CD14-positive monocyte (primary cell): ENCODE data around the gene DCDC2. TPM values are rescaled to one million over a fixed set of nuclear protein-coding genes. Genes with fewer than 3 reads are reported as not detected.
"Not testable (repeated sequence)": the region's sequence is repeated elsewhere in the genome, so short reads cannot be mapped to it uniquely, and the experiment has no call there.

Experiments
- DNase-seq, 3 donors: peaks; one replicate each; pipeline ENCODE4 v3.0.0-alpha.2; 2011 to 2022
- H2AFZ ChIP-seq: 2 replicates; pipeline ENCODE4 v1.6.0; 2012; ENCODE audit warnings: mild to moderate bottlenecking, low read depth, low read length, inconsistent platforms; ENCODE audit not compliant: insufficient read depth, poor library complexity, severe bottlenecking
- H3K27ac ChIP-seq, 2 donors: 1 replicate in 1 of 2; 2 replicates in 1 of 2; pipeline ENCODE4 v1.5.1; 2012 to 2013; ENCODE audit warnings: low read length in 2 of 2, control low read depth in 1 of 2, inconsistent platforms in 1 of 2, low read depth in 1 of 2, mild to moderate bottlenecking in 1 of 2
- H3K27me3 ChIP-seq, 2 donors: one replicate each; pipeline versions ENCODE4 v1.6.0 to v1.6.1; 2011 to 2013; ENCODE audit warnings: low read length in 2 of 2; ENCODE audit not compliant: control insufficient read depth in 2 of 2, insufficient read depth in 2 of 2
- H3K36me3 ChIP-seq, 2 donors: replicated peaks in 1 of 2; 1 replicate in 1 of 2; 2 replicates in 1 of 2; pipeline versions ENCODE4 v1.5.1 to v1.6.1; 2012 to 2013; ENCODE audit warnings: low read length in 2 of 2, control low read depth in 1 of 2, inconsistent platforms in 1 of 2, mild to moderate bottlenecking in 1 of 2; ENCODE audit not compliant: insufficient read depth in 2 of 2, control insufficient read depth in 1 of 2
- H3K4me1 ChIP-seq, 2 donors: 1 replicate in 1 of 2; 2 replicates in 1 of 2; pipeline versions ENCODE4 v1.5.1 to v1.6.1; 2012 to 2013; ENCODE audit warnings: low read length in 2 of 2, control low read depth in 1 of 2, inconsistent platforms in 1 of 2, mild to moderate bottlenecking in 1 of 2, moderate library complexity in 1 of 2; ENCODE audit not compliant: insufficient read depth in 2 of 2, control insufficient read depth in 1 of 2
- H3K4me2 ChIP-seq: replicated peaks from 2 replicates; pipeline ENCODE3; 2012; ENCODE audit warnings: low read length, moderate library complexity, mild to moderate bottlenecking; ENCODE audit not compliant: poor library complexity, severe bottlenecking; ENCODE audit errors: extremely low read depth
- H3K4me3 ChIP-seq, 3 experiments: fragments of 200-600 bp in 1 of 3; sonication (generic) in 1 of 3; replicated peaks in 1 of 3; 1 replicate in 2 of 3; 2 replicates in 1 of 3; pipeline ENCODE4 v1.5.1; 2011 to 2013; ENCODE audit warnings: low read length in 3 of 3, mild to moderate bottlenecking in 3 of 3, control low read depth in 2 of 3, low read depth in 2 of 3, inconsistent platforms in 1 of 3, moderate library complexity in 1 of 3
- H3K79me2 ChIP-seq: 2 replicates; pipeline ENCODE4 v1.6.0; 2012; ENCODE audit warnings: mild to moderate bottlenecking, control low read depth, inconsistent platforms, low read length, moderate library complexity; ENCODE audit not compliant: insufficient read depth
- H3K9ac ChIP-seq: 2 replicates; pipeline ENCODE4 v1.6.0; 2017; ENCODE audit warnings: low read length, mild to moderate bottlenecking; ENCODE audit not compliant: insufficient read depth, poor library complexity, severe bottlenecking
- H3K9me3 ChIP-seq, 2 donors: replicated peaks in 1 of 2; 1 replicate in 1 of 2; 2 replicates in 1 of 2; pipeline versions ENCODE4 v1.5.1 to v1.6.1; 2012 to 2013; ENCODE audit warnings: low read length in 2 of 2, control low read depth in 1 of 2; ENCODE audit not compliant: control insufficient read depth in 1 of 2, insufficient read depth in 1 of 2
- H4K20me1 ChIP-seq: 2 replicates; pipeline ENCODE4 v1.6.0; 2012; ENCODE audit warnings: mild to moderate bottlenecking, low read length, control low read depth, moderate library complexity; ENCODE audit not compliant: insufficient read depth
- H3K27ac Mint-ChIP-seq, 7 donors: one replicate each; pipeline ENCODE4 v1.8.0; 2020; ENCODE audit warnings: mild to moderate bottlenecking in 7 of 7, mixed read lengths in 7 of 7, moderate library complexity in 6 of 7, inconsistent platforms in 2 of 7
- H3K27me3 Mint-ChIP-seq, 3 donors: one replicate each; pipeline ENCODE4 v1.8.0; 2021 to 2022; ENCODE audit warnings: low read depth in 3 of 3, mild to moderate bottlenecking in 3 of 3, mixed read lengths in 3 of 3, moderate library complexity in 3 of 3, inconsistent platforms in 1 of 3
- H3K36me3 Mint-ChIP-seq, 2 donors: one replicate each; pipeline ENCODE4 v1.8.0; 2020; ENCODE audit warnings: mixed read lengths in 2 of 2, inconsistent platforms in 1 of 2, mild to moderate bottlenecking in 1 of 2
- H3K4me1 Mint-ChIP-seq: one replicate; pipeline ENCODE4 v1.8.0; 2020; ENCODE audit warnings: mild to moderate bottlenecking, mixed read lengths
- H3K4me3 Mint-ChIP-seq, 2 donors: one replicate each; pipeline ENCODE4 v1.8.0; 2020; ENCODE audit warnings: mild to moderate bottlenecking in 2 of 2, mixed read lengths in 2 of 2, moderate library complexity in 1 of 2
- H3K9me3 Mint-ChIP-seq, 7 donors: one replicate each; pipeline ENCODE4 v1.8.0; 2020 to 2022; ENCODE audit warnings: mixed read lengths in 7 of 7, mild to moderate bottlenecking in 6 of 7, moderate library complexity in 6 of 7, inconsistent platforms in 2 of 7
- WGBS: methylation state at CpG from one replicate; pipeline ENCODE4 v1.1.5; 2013; ENCODE audit warnings: missing lambda C conversion rate; ENCODE audit not compliant: insufficient coverage; 5-methylcytosine and 5-hydroxymethylcytosine counted together
- intact Hi-C, 2 donors: fragments of 100-400 bp; cut with micrococcal nuclease; formaldehyde crosslinking; loops; one replicate each; pipeline versions ENCODE4 v1.15.0 to v1.15.1; 2023
- polyA plus RNA-seq, 3 donors: library from polyadenylated mRNA; depleted of rRNA in 1 of 3; unstranded in 2 of 3; stranded (reverse) in 1 of 3; fragments of 300-500 nt in 2 of 3; fragments of >200 nt in 1 of 3; fragmentation: Illumina TruSeq in 2 of 3; gene quantifications; 1 replicate in 2 of 3; 2 replicates in 1 of 3; pipeline ENCODE4 v1.2.3, GENCODE V29; 2012 to 2021
- TF ChIP-seq, protein P1 (sequence below): fragments of 200-600 bp; IDR thresholded peaks from one replicate; pipeline ENCODE4 v1.8.0; 2022; ENCODE audit warnings: antibody characterized with exemption, mild to moderate bottlenecking

The DCDC2 gene
- polyA plus RNA-seq, 3 donors: not detected

DNA sequence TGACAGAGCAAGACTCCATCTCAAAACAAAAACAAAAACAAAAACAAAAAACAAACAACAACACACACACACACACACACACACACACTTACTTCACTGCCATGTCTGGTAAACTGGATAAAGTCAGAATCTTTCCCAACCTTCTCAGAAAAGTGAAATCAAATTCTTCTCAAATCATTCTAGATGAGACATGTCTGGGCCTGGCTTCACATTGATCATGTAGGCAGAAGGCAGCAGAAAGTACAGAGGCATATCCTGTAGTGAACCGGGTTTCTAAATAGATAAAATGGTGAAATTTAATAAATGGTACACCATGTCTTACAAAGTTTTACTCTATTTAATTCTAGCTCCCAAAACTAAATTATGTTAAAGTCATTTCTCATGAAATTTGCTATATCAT, 30.0 kb upstream of the DCDC2 start:
- Histone ChIP-seq H3K27ac (no peak overlapping the region), H3K27me3 (no peaks in the 10 kb centered on the region), H3K4me2 (no peak overlapping the region), H4K20me1 (no peaks in the 10 kb centered on the region), H3K9me3 (no peaks in the 10 kb centered on the region), H3K9ac (no peak overlapping the region), H3K4me3 (no peak overlapping the region), H2AFZ (no peak overlapping the region), H3K36me3 (no peaks in the 10 kb centered on the region), H3K4me1 (no peaks in the 10 kb centered on the region), H3K79me2 (no peaks in the 10 kb centered on the region)
- Mint-ChIP-seq H3K4me3 (no peak overlapping the region), H3K27ac (no peak overlapping the region), H3K36me3 (no peaks in the 10 kb centered on the region), H3K9me3 (no peaks in the 10 kb centered on the region), H3K4me1 (no peaks in the 10 kb centered on the region), H3K27me3 (peaks cover 4 to 6% (median 6%) of the 10 kb centered on the region in 3 donors)
- TF ChIP-seq, protein P1, sequence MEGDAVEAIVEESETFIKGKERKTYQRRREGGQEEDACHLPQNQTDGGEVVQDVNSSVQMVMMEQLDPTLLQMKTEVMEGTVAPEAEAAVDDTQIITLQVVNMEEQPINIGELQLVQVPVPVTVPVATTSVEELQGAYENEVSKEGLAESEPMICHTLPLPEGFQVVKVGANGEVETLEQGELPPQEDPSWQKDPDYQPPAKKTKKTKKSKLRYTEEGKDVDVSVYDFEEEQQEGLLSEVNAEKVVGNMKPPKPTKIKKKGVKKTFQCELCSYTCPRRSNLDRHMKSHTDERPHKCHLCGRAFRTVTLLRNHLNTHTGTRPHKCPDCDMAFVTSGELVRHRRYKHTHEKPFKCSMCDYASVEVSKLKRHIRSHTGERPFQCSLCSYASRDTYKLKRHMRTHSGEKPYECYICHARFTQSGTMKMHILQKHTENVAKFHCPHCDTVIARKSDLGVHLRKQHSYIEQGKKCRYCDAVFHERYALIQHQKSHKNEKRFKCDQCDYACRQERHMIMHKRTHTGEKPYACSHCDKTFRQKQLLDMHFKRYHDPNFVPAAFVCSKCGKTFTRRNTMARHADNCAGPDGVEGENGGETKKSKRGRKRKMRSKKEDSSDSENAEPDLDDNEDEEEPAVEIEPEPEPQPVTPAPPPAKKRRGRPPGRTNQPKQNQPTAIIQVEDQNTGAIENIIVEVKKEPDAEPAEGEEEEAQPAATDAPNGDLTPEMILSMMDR: no peak
- no CpG with 5 or more reads among the region's 1 CpG for WGBS
- no peak for DNase-seq
- intact Hi-C loops: no loop called here

DNA sequence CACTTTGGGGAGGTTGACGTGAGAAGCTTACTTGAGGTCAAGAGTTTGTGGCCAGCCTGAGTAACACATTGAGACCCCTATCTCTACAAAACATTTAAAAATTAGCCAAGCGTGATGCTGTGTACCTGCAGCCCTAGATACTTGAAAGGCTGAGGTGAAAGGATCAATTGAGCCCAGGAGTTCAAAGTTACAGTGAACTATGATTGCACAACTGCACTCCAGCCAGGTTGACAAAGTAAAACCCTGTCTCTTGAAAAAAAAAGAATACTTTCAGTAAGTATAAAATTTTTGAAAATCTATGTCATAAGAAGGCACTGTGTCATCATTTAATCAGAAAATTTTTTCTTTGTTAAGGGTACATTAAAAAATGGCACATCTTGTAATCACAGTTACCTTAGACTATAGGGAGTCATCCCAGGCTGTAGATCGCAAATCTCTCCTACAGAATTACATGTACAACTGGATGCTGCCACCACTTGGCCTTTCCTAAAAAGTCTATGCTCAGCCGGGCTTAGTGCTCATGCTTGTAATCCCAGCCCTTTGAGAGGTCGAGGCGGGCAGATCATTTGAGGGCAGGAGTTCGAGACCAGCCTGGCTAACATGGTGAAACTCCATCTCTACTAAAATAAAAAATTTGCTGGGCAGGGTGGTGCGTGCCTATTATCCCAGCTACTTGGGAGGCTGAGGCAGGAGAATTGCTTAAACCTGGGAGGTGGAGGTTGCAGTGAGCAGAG, 27.8 kb upstream of the DCDC2 start:
- no peak overlapping the region for H3K27ac ChIP-seq
- Mint-ChIP-seq H3K27me3 (peaks cover 4 to 6% (median 6%) of the 10 kb centered on the region in 3 donors), H3K27ac (no peak overlapping the region), H3K4me1 (no peaks in the 10 kb centered on the region), H3K9me3 (peaks cover 0 to 3% (median 2%) of the 10 kb centered on the region in 7 donors), H3K4me3 (no peak overlapping the region), H3K36me3 (no peaks in the 10 kb centered on the region)
- no peak overlapping the region for H3K9ac ChIP-seq
- no peak overlapping the region for H3K4me2 ChIP-seq
- H3K36me3 ChIP-seq: no peaks in the 10 kb centered on the region
- no peaks in the 10 kb centered on the region for H4K20me1 ChIP-seq
- TF ChIP-seq, protein P1: no peak
- H3K9me3 ChIP-seq: no peaks in the 10 kb centered on the region
- DNase-seq: no peak
- H2AFZ ChIP-seq: no peak overlapping the region
- no peak overlapping the region for H3K4me3 ChIP-seq
- 100% methylated on average over 1 of the region's 8 CpGs for WGBS
- H3K79me2 ChIP-seq: no peaks in the 10 kb centered on the region
- intact Hi-C loops: no loop called here
- H3K4me1 ChIP-seq: no peaks in the 10 kb centered on the region
- no peaks in the 10 kb centered on the region for H3K27me3 ChIP-seq

DNA sequence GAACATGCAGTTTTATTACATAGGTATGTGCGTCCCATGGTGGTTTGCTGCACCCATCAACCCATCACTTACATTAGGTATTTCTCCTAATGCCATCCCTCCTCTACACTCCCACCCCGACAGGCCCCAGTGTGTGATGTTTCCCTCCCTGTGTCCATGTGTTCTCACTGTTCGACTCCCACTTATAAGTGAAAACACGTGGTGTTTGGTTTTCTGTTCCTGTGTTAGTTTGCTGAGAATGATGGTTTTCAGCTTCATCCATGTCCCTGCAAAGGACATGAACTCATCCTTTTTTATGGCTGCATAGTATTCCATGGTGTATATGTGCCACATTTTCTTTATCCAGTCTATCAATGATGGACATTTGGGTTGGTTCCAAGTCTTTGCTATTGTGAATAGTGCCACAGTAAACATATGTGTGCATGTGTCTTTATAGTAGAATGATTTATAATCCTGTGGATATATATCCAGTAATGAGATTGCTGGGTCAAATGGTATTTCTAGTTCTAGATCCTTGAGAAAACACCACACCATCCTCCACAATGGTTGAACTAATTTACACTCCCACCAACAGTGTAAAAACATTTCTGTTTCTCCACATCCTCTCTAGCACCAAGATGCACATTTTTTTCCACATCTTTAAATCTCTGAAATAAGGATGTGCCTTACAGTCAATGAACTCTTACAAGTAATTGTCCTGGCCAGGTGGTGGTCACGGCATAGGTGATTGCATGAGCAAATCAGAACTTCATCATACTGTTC, 26.7 kb upstream of the DCDC2 start:
- H3K9ac ChIP-seq, H3K4me2 ChIP-seq, H3K4me1 ChIP-seq, intact Hi-C loops, H3K27ac Mint-ChIP-seq, H3K27ac ChIP-seq, H3K4me3 Mint-ChIP-seq, H3K4me3 ChIP-seq, H3K4me1 Mint-ChIP-seq, H3K9me3 Mint-ChIP-seq, H3K27me3 ChIP-seq, H3K79me2 ChIP-seq, H4K20me1 ChIP-seq, H3K27me3 Mint-ChIP-seq, H2AFZ ChIP-seq, H3K36me3 ChIP-seq, H3K36me3 Mint-ChIP-seq, H3K9me3 ChIP-seq, DNase-seq: not testable (repeated sequence)
- no CpG with 5 or more reads among the region's 5 CpGs for WGBS
